HepG2 (cell line): ENCODE measurements around the gene ADAM19. TPM values are rescaled to one million over a fixed set of nuclear protein-coding genes. Genes with fewer than 3 reads are reported as not detected.

ENCODE experiments used
- ATAC-seq: fragments of 200-7000 bp; cut with Tn5 transposase; 3 replicates; pipeline ENCODE4 v1.9.1; 2020; ENCODE audit warnings: mild to moderate bottlenecking, moderate library complexity
- BruUV-seq: library from RNA; stranded (reverse); fragments of 400-500 nt; replicated peaks from 2 replicates; lab custom pipeline; 2021; lab: Mats Ljungman, UMichigan
- CTCF ChIA-PET: fragments of 300-600 bp; formaldehyde crosslinking; extraction: SDS; loops from one replicate; lab custom pipeline; 2021; ENCODE audit warnings: low total read pairs, inconsistent platforms, low intra/inter-chr PET ratio; lab: Yijun Ruan, JAX
- POLR2A ChIA-PET: fragments of 350-600 bp; sonication (Branson Sonifier 250); formaldehyde crosslinking; loops from one replicate; lab custom pipeline; 2020; ENCODE audit warnings: antibody characterized with exemption, inconsistent platforms; lab: Yijun Ruan, JAX
- DNase-seq: peaks from one replicate; pipeline ENCODE4 v3.0.0-alpha.2; 2015; ENCODE audit warnings: low spot score
- FAIRE-seq: peaks from 3 replicates; lab custom pipeline; 2011; peaks lifted over from hg19 to GRCh38; lab: Jason Lieb, UNC
- H2AFZ ChIP-seq: one replicate; pipeline ENCODE4 v1.6.1; 2011; ENCODE audit warnings: low read length, inconsistent platforms
- H3K27ac ChIP-seq: fragments of 300-600 bp; 3 replicates; pipeline ENCODE4 v1.8.0; 2011; ENCODE audit warnings: mixed run types, mild to moderate bottlenecking, mixed read lengths, low read length, inconsistent platforms; ENCODE audit not compliant: insufficient read depth; ENCODE audit errors: extremely low read length
- H3K27me3 ChIP-seq, 2 experiments: fragments of 200-600 bp in 1 of 2; 2 replicates in 1 of 2; 3 replicates in 1 of 2; pipeline versions ENCODE4 v1.6.0 to v1.8.0; 2011; ENCODE audit warnings: low read length in 2 of 2, mild to moderate bottlenecking in 2 of 2, moderate library complexity in 2 of 2, inconsistent platforms in 1 of 2; ENCODE audit not compliant: insufficient read depth in 2 of 2, control insufficient read depth in 1 of 2
- H3K36me3 ChIP-seq, 2 experiments: fragments of 200-600 bp in 1 of 2; replicated peaks in 1 of 2; 2 replicates in 1 of 2; 3 replicates in 1 of 2; pipeline versions ENCODE4 v1.5.1 to v1.8.0; 2011; ENCODE audit warnings: low read length in 2 of 2, inconsistent platforms in 1 of 2; ENCODE audit not compliant: insufficient read depth in 2 of 2, control insufficient read depth in 1 of 2
- H3K4me1 ChIP-seq: 2 replicates; pipeline ENCODE4 v1.5.1; 2012; ENCODE audit warnings: low read length, inconsistent platforms; ENCODE audit not compliant: insufficient read depth
- H3K4me2 ChIP-seq: 2 replicates; pipeline ENCODE4 v1.6.0; 2011; ENCODE audit warnings: low read depth, low read length, inconsistent platforms
- H3K4me3 ChIP-seq, 3 experiments: fragments of 200-600 bp in 1 of 3; sonication (generic), shearing (Covaris generic) in 1 of 3; replicated peaks in 1 of 3; 2 replicates each; pipeline ENCODE4 v1.5.1; 2011 to 2016; ENCODE audit warnings: low read length in 3 of 3, inconsistent platforms in 2 of 3, low read depth in 2 of 3, mild to moderate bottlenecking in 2 of 3, control low read depth in 1 of 3, mixed read lengths in 1 of 3; ENCODE audit not compliant: insufficient read depth in 1 of 3
- H3K79me2 ChIP-seq: one replicate; pipeline ENCODE4 v1.6.1; 2011; ENCODE audit warnings: low read length, inconsistent platforms; ENCODE audit not compliant: insufficient read depth
- H3K9ac ChIP-seq: 2 replicates; pipeline ENCODE4 v1.6.0; 2011; ENCODE audit warnings: mild to moderate bottlenecking, low read depth, low read length, inconsistent platforms; ENCODE audit not compliant: insufficient read depth
- H3K9me3 ChIP-seq: 2 replicates; pipeline ENCODE4 v1.5.1; 2012; ENCODE audit warnings: mild to moderate bottlenecking, low read length
- H4K20me1 ChIP-seq: 2 replicates; pipeline ENCODE4 v1.6.0; 2011; ENCODE audit warnings: inconsistent platforms, mild to moderate bottlenecking, low read length, moderate library complexity; ENCODE audit not compliant: insufficient read depth
- ARHGAP35 ChIP-seq: sonication (generic); formaldehyde crosslinking; IDR thresholded peaks from 2 replicates; pipeline ENCODE4 v1.9.0; 2022; ENCODE audit warnings: mild to moderate bottlenecking, inconsistent platforms, moderate library complexity, missing genetic modification reagents, borderline replicate concordance
- ATF3 ChIP-seq: sonication (generic); formaldehyde crosslinking; IDR thresholded peaks from 2 replicates; pipeline ENCODE4 v1.4.0; 2020; ENCODE audit warnings: missing genetic modification reagents
- HNRNPK ChIP-seq: fragments of 200-400 bp; formaldehyde crosslinking; IDR thresholded peaks from 2 replicates; pipeline ENCODE4 v1.6.1; 2018; ENCODE audit warnings: low read length, low read depth, moderate library complexity, mild to moderate bottlenecking; ENCODE audit not compliant: poor library complexity, severe bottlenecking
- MBD4 ChIP-seq: IDR thresholded peaks from 2 replicates; pipeline ENCODE4 v1.6.1; 2012; ENCODE audit warnings: low read length, inconsistent platforms, borderline replicate concordance
- SOX5 ChIP-seq: IDR thresholded peaks from 2 replicates; pipeline ENCODE4 v1.6.1; 2016; ENCODE audit warnings: borderline replicate concordance
- TCF12 ChIP-seq, 2 experiments: fragments of 450-650 bp in 1 of 2; sonication (generic) in 1 of 2; formaldehyde crosslinking in 1 of 2; IDR thresholded peaks; 2 replicates each; pipeline versions ENCODE4 v1.6.1 to v1.8.0; 2017 to 2022; ENCODE audit warnings: antibody characterized with exemption in 1 of 2, mild to moderate bottlenecking in 1 of 2, missing genetic modification reagents in 1 of 2, moderate library complexity in 1 of 2
- ZBTB21 ChIP-seq: sonication (generic); formaldehyde crosslinking; IDR thresholded peaks from 2 replicates; pipeline ENCODE4 v1.4.0; 2020; ENCODE audit warnings: missing genetic modification reagents
- ZNF280B ChIP-seq: sonication (generic); formaldehyde crosslinking; IDR thresholded peaks from 2 replicates; pipeline ENCODE4 v1.5.0; 2020; ENCODE audit warnings: missing genetic modification reagents, mild to moderate bottlenecking, borderline replicate concordance
- ZNF552 ChIP-seq: sonication (generic); formaldehyde crosslinking; IDR thresholded peaks from 2 replicates; pipeline ENCODE4 v1.9.0; 2022; ENCODE audit warnings: missing genetic modification reagents, mild to moderate bottlenecking, borderline replicate concordance
- ZNF619 ChIP-seq: sonication (generic); formaldehyde crosslinking; IDR thresholded peaks from 2 replicates; pipeline ENCODE4 v1.4.0; 2020; ENCODE audit warnings: mild to moderate bottlenecking, missing genetic modification reagents
- ZNF7 ChIP-seq: IDR thresholded peaks from 2 replicates; pipeline ENCODE4 v1.6.1; 2016; ENCODE audit warnings: missing biosample characterization, missing genetic modification reagents
- ZNF720 ChIP-seq: sonication (generic); formaldehyde crosslinking; IDR thresholded peaks from 2 replicates; pipeline ENCODE4 v1.4.0; 2020; ENCODE audit warnings: missing genetic modification reagents
- ZNF749 ChIP-seq: sonication (generic); formaldehyde crosslinking; IDR thresholded peaks from 2 replicates; pipeline ENCODE4 v1.8.0; 2022; ENCODE audit warnings: mild to moderate bottlenecking, missing genetic modification reagents, moderate library complexity, borderline replicate concordance
- ZNF800 ChIP-seq: sonication (generic); formaldehyde crosslinking; IDR thresholded peaks from 2 replicates; pipeline ENCODE4 v1.4.0; 2020; ENCODE audit warnings: missing genetic modification reagents
- WGBS: methylation state at CpG from one replicate; pipeline ENCODE4 v1.1.6; 2017; ENCODE audit warnings: low lambda C conversion rate; 5-methylcytosine and 5-hydroxymethylcytosine counted together
- in situ Hi-C: cut with HindIII; loops from 2 replicates; pipeline ENCODE4 v1.10.0; 2017; ENCODE audit warnings: low pct_unique_long_range_greater_than_20kb; ENCODE audit not compliant: extremely low pct_ligation_motif_present
- intact Hi-C: fragments of 100-400 bp; cut with micrococcal nuclease; formaldehyde crosslinking; loops from one replicate; pipeline ENCODE4 v1.10.0; 2022; ENCODE audit not compliant: unreplicated experiment
- polyA plus RNA-seq, 8 experiments: library from polyadenylated mRNA; depleted of rRNA in 3 of 8; stranded (reverse) in 7 of 8; unstranded in 1 of 8; fragments of >200 nt; fragmentation: Illumina TruSeq in 4 of 8; extraction: Trizol in 4 of 8; gene quantifications; 2 replicates each; pipeline versions ENCODE4 v1.2.1 to v1.2.3, GENCODE V29; 2011 to 2016; ENCODE audit warnings: low read depth in 4 of 8, missing spikeins in 1 of 8, mixed read lengths in 1 of 8; ENCODE audit not compliant: insufficient read depth in 1 of 8
- total RNA-seq, 5 experiments: library from RNA; depleted of rRNA; stranded (reverse); fragments of >200 nt; fragmentation: Illumina TruSeq; extraction: Trizol; gene quantifications; 2 replicates each; pipeline ENCODE4 v1.2.3, GENCODE V29; 2016; ENCODE audit warnings: low read depth in 1 of 5
- TF ChIP-seq, protein P1 (sequence below): sonication (generic); formaldehyde crosslinking; IDR thresholded peaks from 2 replicates; pipeline ENCODE4 v1.5.0; 2020; ENCODE audit warnings: missing genetic modification reagents, mild to moderate bottlenecking, borderline replicate concordance
- TF ChIP-seq, protein P2 (sequence below): sonication (generic); formaldehyde crosslinking; IDR thresholded peaks from 2 replicates; pipeline ENCODE4 v1.4.0; 2020; ENCODE audit warnings: missing genetic modification reagents

Gene ADAM19
- total and polyA plus RNA-seq, 2 of the 13 experiments (the other 11 are each of a cell fraction or from before 2014, with no cell fraction given), result 0.38 to 0.74 TPM

DNA sequence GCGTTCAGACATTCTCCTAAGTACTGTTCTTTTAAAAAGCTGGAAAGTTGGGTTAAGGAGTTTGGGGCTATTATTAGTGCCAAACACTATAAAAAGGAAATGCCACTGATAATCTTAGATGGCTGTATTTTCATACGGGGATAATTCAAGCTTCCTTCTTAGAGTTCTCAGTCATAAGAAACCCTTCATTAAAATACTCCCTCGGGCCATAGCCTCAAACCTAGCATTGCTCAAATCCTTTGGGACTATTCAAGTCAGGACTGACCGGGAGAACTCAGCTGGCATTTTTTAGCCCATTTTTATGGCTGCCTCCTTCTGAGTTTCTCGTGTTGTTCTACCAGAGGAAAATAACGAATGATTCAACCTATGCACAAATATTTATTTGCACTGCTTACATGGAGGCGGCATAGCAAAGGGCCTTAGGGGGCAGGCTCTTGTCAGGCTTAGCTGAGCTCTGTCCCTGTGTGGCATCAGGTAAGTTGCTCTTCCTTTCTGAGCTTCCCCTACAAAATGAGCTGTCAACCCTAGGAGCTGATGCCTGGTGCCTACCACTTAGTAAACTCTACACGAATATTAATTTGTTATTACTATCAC lies 33.5 kb upstream of the ADAM19 start:
- BruUV-seq, result no TSS peak
- POLR2A ChIA-PET, result no interaction called here
- H3K79me2 ChIP-seq, result no peaks in the 10 kb centered on the region
- DNase-seq (no peak), ATAC-seq (no peak), FAIRE-seq (no peak)
- H3K4me1 ChIP-seq, result no peaks in the 10 kb centered on the region
- WGBS, result 26% methylated on average over 8 of the region's 8 CpGs
- H3K4me2 ChIP-seq, result no peak overlapping the region
- H3K27me3 ChIP-seq, result no peaks in the 10 kb centered on the region
- H2AFZ ChIP-seq, result no peak overlapping the region
- in situ Hi-C loops, result no loop called here
- CTCF ChIA-PET, result no interaction called here
- H3K27ac ChIP-seq, result no peak overlapping the region
- H3K9ac ChIP-seq, result no peak overlapping the region
- H4K20me1 ChIP-seq, result no peaks in the 10 kb centered on the region
- intact Hi-C loops, result no loop called here
- no peak overlapping the region for H3K4me3 ChIP-seq
- H3K9me3 ChIP-seq, result no peaks in the 10 kb centered on the region
- H3K36me3 ChIP-seq, result no peaks in the 10 kb centered on the region
- TF ChIP-seq MBD4 (no peak), SOX5 (CRISPR knock-in tag) (no peak), ATF3 (CRISPR knock-in tag) (no peak), ZNF720 (no peak), ZNF280B (CRISPR knock-in tag) (no peak), ZNF800 (no peak), TCF12 (IDR thresholded peaks at IDR 0.05) (no peak), TCF12 (CRISPR knock-in tag; IDR thresholded peaks at IDR 0.05) (no peak), HNRNPK (no peak), ZNF619 (CRISPR knock-in tag) (no peak), ZBTB21 (CRISPR knock-in tag) (no peak), ZNF749 (CRISPR knock-in tag) (no peak), ARHGAP35 (no peak), ZNF552 (CRISPR knock-in tag) (no peak), ZNF7 (CRISPR knock-in tag) (no peak)
- TF ChIP-seq, protein P1, sequence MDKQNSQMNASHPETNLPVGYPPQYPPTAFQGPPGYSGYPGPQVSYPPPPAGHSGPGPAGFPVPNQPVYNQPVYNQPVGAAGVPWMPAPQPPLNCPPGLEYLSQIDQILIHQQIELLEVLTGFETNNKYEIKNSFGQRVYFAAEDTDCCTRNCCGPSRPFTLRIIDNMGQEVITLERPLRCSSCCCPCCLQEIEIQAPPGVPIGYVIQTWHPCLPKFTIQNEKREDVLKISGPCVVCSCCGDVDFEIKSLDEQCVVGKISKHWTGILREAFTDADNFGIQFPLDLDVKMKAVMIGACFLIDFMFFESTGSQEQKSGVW (CRISPR knock-in tag), result no peak
- TF ChIP-seq, protein P2, sequence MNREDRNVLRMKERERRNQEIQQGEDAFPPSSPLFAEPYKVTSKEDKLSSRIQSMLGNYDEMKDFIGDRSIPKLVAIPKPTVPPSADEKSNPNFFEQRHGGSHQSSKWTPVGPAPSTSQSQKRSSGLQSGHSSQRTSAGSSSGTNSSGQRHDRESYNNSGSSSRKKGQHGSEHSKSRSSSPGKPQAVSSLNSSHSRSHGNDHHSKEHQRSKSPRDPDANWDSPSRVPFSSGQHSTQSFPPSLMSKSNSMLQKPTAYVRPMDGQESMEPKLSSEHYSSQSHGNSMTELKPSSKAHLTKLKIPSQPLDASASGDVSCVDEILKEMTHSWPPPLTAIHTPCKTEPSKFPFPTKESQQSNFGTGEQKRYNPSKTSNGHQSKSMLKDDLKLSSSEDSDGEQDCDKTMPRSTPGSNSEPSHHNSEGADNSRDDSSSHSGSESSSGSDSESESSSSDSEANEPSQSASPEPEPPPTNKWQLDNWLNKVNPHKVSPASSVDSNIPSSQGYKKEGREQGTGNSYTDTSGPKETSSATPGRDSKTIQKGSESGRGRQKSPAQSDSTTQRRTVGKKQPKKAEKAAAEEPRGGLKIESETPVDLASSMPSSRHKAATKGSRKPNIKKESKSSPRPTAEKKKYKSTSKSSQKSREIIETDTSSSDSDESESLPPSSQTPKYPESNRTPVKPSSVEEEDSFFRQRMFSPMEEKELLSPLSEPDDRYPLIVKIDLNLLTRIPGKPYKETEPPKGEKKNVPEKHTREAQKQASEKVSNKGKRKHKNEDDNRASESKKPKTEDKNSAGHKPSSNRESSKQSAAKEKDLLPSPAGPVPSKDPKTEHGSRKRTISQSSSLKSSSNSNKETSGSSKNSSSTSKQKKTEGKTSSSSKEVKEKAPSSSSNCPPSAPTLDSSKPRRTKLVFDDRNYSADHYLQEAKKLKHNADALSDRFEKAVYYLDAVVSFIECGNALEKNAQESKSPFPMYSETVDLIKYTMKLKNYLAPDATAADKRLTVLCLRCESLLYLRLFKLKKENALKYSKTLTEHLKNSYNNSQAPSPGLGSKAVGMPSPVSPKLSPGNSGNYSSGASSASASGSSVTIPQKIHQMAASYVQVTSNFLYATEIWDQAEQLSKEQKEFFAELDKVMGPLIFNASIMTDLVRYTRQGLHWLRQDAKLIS, result no peak
